Thyroid gland (tissue), 4 donors: ENCODE results near the gene NREP.

ENCODE experiments used
- CTCF ChIP-seq, 6 experiments: fragments of 200-600 bp in 3 of 6; fragments of 450-650 bp in 3 of 6; sonication (generic) in 3 of 6; IDR thresholded peaks; one replicate each; pipeline ENCODE4 v1.5.1; 2016 to 2019; ENCODE audit warnings: antibody characterized with exemption in 6 of 6, mild to moderate bottlenecking in 2 of 6, inconsistent platforms in 1 of 6, moderate library complexity in 1 of 6
- POLR2A ChIP-seq, 2 donors: fragments of 450-650 bp; IDR thresholded peaks; one replicate each; pipeline ENCODE4 v1.6.1; 2017; ENCODE audit warnings: antibody characterized with exemption in 2 of 2, mild to moderate bottlenecking in 2 of 2, moderate library complexity in 1 of 2

- TF ChIP-seq CTCF (IDR thresholded peaks at IDR 0.05) (no peak), POLR2A (IDR thresholded peaks at IDR 0.05) (no peak)
Measured at GRCh38 chr5:111699976-111700375, 57.0 kb downstream of the NREP start.
